GM19239 (cell line): ENCODE measurements around the gene EYA4.

Source experiments
- DNase-seq: peaks from one replicate; pipeline ENCODE4 v3.0.0; 2011; ENCODE audit warnings: low spot score; ENCODE audit not compliant: insufficient read length
- FAIRE-seq: peaks from 2 replicates; lab custom pipeline; 2011; peaks lifted over from hg19 to GRCh38; lab: Jason Lieb, UNC

Gene EYA4

DNA sequence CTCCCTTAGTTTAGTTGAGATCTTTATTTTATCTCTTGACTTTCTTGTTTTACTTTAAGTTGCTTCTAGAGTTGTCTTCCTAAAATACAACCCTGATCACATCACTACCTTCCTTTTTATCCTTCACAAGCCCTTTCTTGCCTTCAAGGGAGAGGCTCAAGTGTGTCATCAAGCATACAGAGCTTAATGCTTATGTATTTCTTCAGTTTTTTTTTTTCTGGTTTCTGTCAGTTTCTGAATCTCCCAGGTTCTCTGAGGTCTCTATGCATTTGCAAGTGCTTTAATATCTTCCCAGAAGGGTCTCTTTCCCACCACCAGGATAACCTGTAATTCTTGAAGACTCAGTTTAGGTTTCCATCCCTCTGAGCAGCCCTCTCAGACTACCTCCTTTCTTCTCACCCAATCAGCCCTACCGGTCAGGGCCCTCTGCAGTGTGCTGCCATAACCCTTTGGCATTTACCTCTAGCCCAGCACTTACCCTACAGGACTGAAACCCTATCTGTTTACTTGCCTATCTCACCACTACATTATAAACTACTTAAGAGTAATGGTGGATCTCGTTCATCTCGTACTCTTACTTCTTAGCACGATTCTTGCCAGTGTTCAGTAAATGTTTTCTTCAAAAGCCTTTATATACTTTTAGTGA, 36.9 kb downstream of the EYA4 start:
- FAIRE-seq (no peak), DNase-seq (no peak)

DNA sequence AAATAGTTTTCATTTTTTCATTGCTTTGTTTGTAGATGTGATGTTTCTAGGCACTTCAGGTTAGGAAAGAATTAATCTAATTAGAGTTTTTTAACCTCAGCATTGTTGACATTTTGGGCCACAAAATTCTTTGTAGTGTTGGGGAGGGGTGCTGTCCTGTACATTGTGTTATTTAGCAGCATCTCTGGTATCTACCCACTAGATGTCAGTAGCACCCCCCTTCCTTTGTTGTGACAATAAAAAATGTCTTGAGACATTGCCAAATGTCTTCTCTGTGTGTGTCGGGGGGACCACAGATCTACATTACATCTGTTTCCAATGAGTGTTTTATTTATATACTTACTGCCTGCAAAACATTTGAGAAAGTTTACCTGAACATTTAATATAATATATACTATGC, 45.6 kb downstream of the EYA4 start:
- FAIRE-seq (no peak), DNase-seq (no peak)

DNA sequence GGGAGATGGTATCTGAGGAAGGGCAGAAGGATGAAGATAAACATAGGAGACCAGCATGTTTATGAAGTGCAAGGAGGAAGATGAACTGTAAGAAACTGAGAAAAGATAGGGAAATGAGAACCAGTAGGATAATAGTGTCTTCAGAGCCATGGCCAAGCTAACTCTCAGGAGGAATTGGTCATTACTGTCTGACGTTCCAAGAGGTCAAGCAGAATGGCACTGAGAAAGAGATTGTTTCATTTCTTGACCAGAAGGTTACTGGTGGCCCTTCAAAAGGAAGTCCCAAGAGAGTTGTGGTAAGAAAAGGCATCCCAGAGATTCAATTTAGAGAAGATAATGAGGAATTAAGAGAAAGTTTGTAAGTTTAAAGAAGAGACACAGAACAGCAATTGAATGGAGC, 47.5 kb downstream of the EYA4 start:
- no peak for DNase-seq
- no peak for FAIRE-seq

DNA sequence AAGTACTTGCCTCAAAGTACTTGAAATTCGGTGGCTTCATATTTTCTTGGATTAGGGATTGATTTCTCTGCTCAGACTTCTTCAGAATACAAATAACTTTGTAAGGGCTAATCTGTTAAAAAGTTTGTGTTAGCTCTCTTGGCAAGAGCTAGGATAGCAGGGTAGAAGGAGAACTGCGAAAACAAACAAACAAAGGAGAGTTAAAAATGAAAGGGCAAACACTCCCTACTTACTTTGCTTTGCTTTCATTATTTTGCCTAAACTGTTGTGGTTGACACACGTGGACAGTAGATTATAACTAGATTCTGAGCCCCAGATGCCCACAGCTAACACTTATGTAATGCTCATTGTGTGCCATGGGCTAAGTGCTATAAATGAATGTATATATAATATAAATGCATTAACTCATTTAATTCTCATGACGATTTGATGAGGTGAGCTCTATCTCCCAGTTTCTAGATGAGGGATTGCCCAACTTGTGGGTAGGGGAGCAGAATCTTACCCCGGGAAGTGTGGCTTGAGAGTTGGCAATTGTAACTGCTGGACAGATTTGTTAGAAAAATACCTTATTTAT, 48.7 kb downstream of the EYA4 start:
- FAIRE-seq (no peak), DNase-seq (no peak)

DNA sequence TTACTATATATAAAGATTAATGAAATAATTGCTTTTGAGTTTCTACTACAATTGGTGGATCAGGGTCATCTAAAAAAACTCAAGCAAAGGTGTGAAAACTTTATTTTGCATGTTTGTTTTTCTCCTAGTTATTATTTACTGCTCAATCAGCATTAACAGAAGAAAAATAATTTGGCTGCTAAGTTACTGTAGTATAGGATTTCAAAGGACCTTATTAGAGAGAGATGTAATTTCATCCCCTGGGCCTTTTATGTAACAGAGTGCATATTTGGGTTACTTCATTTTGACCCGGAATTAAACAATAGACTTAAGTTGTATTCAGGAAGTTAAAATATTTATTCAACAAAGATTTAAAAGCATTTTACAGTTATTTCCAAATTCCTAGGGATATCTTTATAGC, 49.8 kb downstream of the EYA4 start:
- FAIRE-seq, result no peak
- DNase-seq, result no peak

- no peak for FAIRE-seq
- no peak for DNase-seq
These were observed 50.5 kb downstream of the EYA4 start for GRCh38 chr6:133291671-133292070.

GRCh38 chr6:133297657-133298056, 56.5 kb downstream of the EYA4 start:
- DNase-seq (no peak), FAIRE-seq (no peak)

- no peak for FAIRE-seq
- DNase-seq, result no peak
These were observed 57.2 kb downstream of the EYA4 start for GRCh38 chr6:133298335-133298734.

GRCh38 chr6:133298801-133299200, 57.6 kb downstream of the EYA4 start:
- no peak for FAIRE-seq

DNA sequence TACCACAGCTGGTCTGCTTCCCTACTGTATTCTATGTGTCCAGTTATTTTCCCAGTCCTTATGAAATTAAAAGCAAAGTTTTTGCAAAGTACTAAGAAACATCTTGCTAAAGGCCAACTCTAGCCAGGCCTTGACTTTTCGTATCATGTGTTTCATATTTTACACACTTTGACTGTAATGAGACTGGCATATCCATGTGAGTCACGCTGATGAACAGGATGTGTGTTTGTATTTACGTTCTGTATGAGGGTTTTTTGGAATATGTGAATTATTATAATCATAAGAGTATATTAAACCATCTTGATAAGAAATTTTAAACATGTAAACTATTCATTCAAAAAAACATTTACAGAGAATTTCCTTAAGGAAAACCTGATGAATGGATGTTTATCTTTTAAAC, 59.7 kb downstream of the EYA4 start:
- DNase-seq (no peak), FAIRE-seq (no peak)

More at GRCh38 chr6:133298801-133299200, 57.6 kb downstream of the EYA4 start:
- no peak for DNase-seq

DNA sequence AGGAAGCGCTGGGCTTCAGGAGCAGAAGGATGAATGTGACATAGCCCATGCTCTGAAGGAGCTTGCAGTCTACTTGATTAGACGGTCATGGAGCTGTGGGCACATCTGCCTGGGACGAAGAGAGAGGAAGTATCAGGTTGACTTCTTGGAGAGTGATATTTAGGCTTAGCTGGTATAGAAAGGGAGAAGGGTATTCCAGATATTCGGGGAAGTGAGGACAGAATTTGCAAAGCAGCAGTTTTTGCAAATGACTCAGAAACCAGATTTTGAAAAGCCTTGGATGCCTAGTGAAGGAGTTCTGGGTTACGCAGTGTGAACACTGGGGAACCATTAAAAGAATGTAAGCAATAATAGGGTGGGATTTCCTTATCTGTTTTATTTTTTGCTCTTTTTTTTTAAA, 60.7 kb downstream of the EYA4 start:
- DNase-seq (no peak), FAIRE-seq (no peak)

DNA sequence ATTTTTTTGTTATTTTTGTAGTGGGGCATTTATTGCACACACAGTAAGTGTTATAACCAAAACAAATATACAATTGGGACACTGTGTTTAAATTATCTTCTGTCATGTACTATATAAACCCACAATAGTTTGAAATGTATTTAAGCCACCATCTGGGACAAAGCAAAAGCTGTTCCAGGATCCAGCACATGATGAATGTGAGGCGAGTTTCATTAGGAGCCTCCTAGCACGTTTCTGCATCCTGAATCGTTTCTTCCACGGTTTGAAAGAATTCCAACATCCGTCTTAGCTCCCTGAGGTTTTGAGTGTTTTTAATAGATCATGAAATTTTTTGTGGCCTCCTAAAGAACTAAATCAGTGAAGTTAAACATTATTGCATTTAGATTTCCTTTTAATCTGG, 65.8 kb downstream of the EYA4 start:
- FAIRE-seq, result no peak
- no peak for DNase-seq

GRCh38 chr6:133309579-133309978, 68.4 kb downstream of the EYA4 start:
- FAIRE-seq (no peak), DNase-seq (no peak)

DNA sequence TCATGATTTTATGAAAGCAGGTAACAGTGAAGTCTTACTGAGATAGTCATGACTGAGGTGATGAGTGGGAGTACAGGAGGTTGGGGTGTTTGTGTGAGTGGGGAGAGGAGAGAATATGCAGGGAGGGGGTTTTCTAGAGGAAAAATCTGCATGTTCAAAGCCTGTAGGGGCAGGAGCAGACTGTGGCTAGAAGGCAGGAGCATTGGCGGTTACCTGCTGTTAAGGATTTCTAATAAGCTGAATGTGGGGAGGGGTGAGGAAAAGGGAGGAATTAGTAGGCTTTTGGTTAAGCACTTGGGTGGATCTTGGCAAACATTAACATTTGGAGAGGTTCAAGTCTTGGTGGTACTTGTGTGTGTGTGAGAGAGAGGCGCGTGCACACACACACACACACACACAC, 70.8 kb downstream of the EYA4 start:
- FAIRE-seq (no peak), DNase-seq (no peak)

GRCh38 chr6:133313068-133313467, 71.9 kb downstream of the EYA4 start:
- DNase-seq (no peak), FAIRE-seq (no peak)

- no peak for DNase-seq
- no peak for FAIRE-seq
These were observed 73.8 kb downstream of the EYA4 start for GRCh38 chr6:133314947-133315346.

GRCh38 chr6:133315811-133316210, 74.7 kb downstream of the EYA4 start:
- FAIRE-seq (no peak), DNase-seq (no peak)

- DNase-seq (no peak), FAIRE-seq (no peak)
These were observed 76.5 kb downstream of the EYA4 start for GRCh38 chr6:133317704-133318103.

GRCh38 chr6:133326584-133326983, 85.4 kb downstream of the EYA4 start:
- FAIRE-seq (no peak), DNase-seq (no peak)

DNA sequence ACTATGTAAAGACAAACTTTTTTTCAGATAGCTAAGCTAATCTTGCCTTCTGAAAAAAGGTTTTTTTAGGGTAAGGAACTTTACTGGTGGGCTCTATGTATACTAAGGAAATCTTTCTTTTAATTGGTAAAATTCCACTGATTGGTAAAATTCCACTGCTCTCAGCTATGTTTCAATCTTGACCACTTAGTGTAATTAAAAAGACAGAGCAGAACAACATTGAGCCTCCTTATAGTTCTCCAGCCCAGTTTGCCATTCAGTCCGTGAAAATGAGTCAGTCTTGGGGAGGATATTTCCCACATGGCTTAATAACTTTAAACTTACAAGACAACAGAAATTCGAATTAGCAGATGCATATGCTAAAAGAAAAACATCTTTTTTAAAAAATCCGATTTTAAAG, 92.7 kb downstream of the EYA4 start:
- no peak for DNase-seq
- no peak for FAIRE-seq

DNA sequence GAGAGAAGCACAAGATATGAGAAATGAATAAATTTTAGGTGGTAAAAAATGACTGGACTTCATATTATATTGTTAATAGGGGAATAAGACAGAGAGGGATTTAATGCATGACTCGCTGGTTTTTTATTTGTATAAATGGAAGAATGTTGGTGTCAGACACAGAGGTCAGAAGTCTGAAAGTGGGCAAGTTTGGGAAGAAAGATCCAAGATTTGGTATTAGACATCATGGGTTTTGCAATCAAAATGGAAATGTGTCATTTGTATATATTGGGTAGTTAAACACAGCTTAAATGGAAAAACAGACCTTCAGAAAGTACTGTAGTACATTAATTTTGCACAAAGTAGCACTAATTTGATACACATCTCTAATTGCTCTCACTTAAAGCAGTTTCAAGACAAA, 96.2 kb downstream of the EYA4 start:
- DNase-seq, result no peak
- FAIRE-seq, result no peak
